OCI-M1 (cell line): ENCODE measurements around the gene CCN5.
"Not testable (repeated sequence)": the region's sequence is repeated elsewhere in the genome, so short reads cannot be mapped to it uniquely, and the experiment has no call there.

ENCODE experiments used
- DNase-seq: peaks from one replicate; lab custom pipeline; 2025; lab: John Stamatoyannopoulos, UW

CCN5 gene

GRCh38 chr20:44759595-44759994 lies 44.4 kb downstream of the CCN5 start:
- DNase-seq, result no peak

GRCh38 chr20:44761423-44761822 lies 46.3 kb downstream of the CCN5 start:
- DNase-seq, result no peak

- no peak for DNase-seq
These were observed 47.4 kb downstream of the CCN5 start for GRCh38 chr20:44762466-44763140.

GRCh38 chr20:44763798-44764197 lies 48.6 kb downstream of the CCN5 start:
- not testable (repeated sequence) for DNase-seq

- DNase-seq, result no peak
These were observed 49.9 kb downstream of the CCN5 start for GRCh38 chr20:44765091-44765490.

GRCh38 chr20:44765701-44766347 lies 50.7 kb downstream of the CCN5 start:
- no peak for DNase-seq

- no peak for DNase-seq
These were observed 53.1 kb downstream of the CCN5 start for GRCh38 chr20:44768256-44768655.

GRCh38 chr20:44768854-44769480 lies 53.8 kb downstream of the CCN5 start:
- DNase-seq, result no peak

- no peak for DNase-seq
These were observed 54.3 kb downstream of the CCN5 start for GRCh38 chr20:44769481-44769863.

- DNase-seq, result no peak
These were observed 55.5 kb downstream of the CCN5 start for GRCh38 chr20:44770484-44771171.

- DNase-seq, result no peak
These were observed 56.0 kb downstream of the CCN5 start for GRCh38 chr20:44771172-44771535.

GRCh38 chr20:44772636-44773035 lies 57.5 kb downstream of the CCN5 start:
- DNase-seq, result no peak

GRCh38 chr20:44773070-44773829 lies 58.1 kb downstream of the CCN5 start:
- DNase-seq, result no peak

- DNase-seq, result peak; percentile 59
These were observed 61.8 kb downstream of the CCN5 start for GRCh38 chr20:44776980-44777379.
